Type B pancreatic cell (in vitro differentiated cells): ENCODE data around the gene HNRNPF. TPM values are rescaled to one million over a fixed set of nuclear protein-coding genes. Genes with fewer than 3 reads are reported as not detected.

ENCODE experiments used
- DNase-seq: peaks from one replicate; pipeline ENCODE4 v3.0.0; 2021; ENCODE audit warnings: mixed read lengths; ENCODE audit not compliant: unreplicated experiment; ENCODE audit errors: extremely low spot score
- H3K27ac Mint-ChIP-seq: 2 replicates; pipeline ENCODE4 v1.8.0; 2021; ENCODE audit warnings: mild to moderate bottlenecking, mixed read lengths
- H3K27me3 Mint-ChIP-seq: 2 replicates; pipeline ENCODE4 v1.8.0; 2021; ENCODE audit warnings: mixed read lengths
- H3K36me3 Mint-ChIP-seq: 2 replicates; pipeline ENCODE4 v1.8.0; 2021; ENCODE audit warnings: mixed read lengths
- H3K4me1 Mint-ChIP-seq: one replicate; pipeline ENCODE4 v1.8.0; 2021; ENCODE audit warnings: mixed read lengths; ENCODE audit not compliant: unreplicated experiment
- H3K4me3 Mint-ChIP-seq: 2 replicates; pipeline ENCODE4 v1.8.0; 2021; ENCODE audit warnings: mild to moderate bottlenecking, mixed read lengths
- H3K9me3 Mint-ChIP-seq: 2 replicates; pipeline ENCODE4 v1.8.0; 2021; ENCODE audit warnings: mixed read lengths
- CTCF ChIP-seq: fragments of 200-600 bp; sonication (generic); conservative IDR thresholded peaks from 2 replicates; pipeline ENCODE4 v1.5.0; 2021; ENCODE audit warnings: antibody characterized with exemption, mild to moderate bottlenecking
- total RNA-seq: library from RNA; stranded (reverse); gene quantifications from 2 replicates; pipeline ENCODE4 v1.2.1, GENCODE V29; 2021; ENCODE audit warnings: low replicate concordance

Gene HNRNPF
- total RNA-seq, 1 donor from 2014 or later = 220 TPM

GRCh38 chr10:43386981-43387677 is 21.9 kb downstream of the HNRNPF start:
- no peaks in the 10 kb centered on the region for H3K27me3 Mint-ChIP-seq
- peaks cover 18% of the 10 kb centered on the region for H3K4me1 Mint-ChIP-seq
- H3K4me3 Mint-ChIP-seq = no peak overlapping the region
- peaks cover 36% of the 10 kb centered on the region for H3K36me3 Mint-ChIP-seq
- TF ChIP-seq CTCF = no peak
- no peak for DNase-seq
- H3K27ac Mint-ChIP-seq = peak overlapping the region; percentile 30
- H3K9me3 Mint-ChIP-seq = no peaks in the 10 kb centered on the region

GRCh38 chr10:43386549-43386948 is 22.4 kb downstream of the HNRNPF start:
- no peak overlapping the region for H3K27ac Mint-ChIP-seq
- no peak overlapping the region for H3K4me3 Mint-ChIP-seq
- no peaks in the 10 kb centered on the region for H3K27me3 Mint-ChIP-seq
- DNase-seq = no peak
- H3K9me3 Mint-ChIP-seq = no peaks in the 10 kb centered on the region
- peaks cover 32% of the 10 kb centered on the region for H3K36me3 Mint-ChIP-seq
- peaks cover 15% of the 10 kb centered on the region for H3K4me1 Mint-ChIP-seq
- no peak for TF ChIP-seq CTCF

- Mint-ChIP-seq H3K4me3 (no peak overlapping the region), H3K36me3 (peaks cover 29% of the 10 kb centered on the region), H3K9me3 (no peaks in the 10 kb centered on the region), H3K27me3 (no peaks in the 10 kb centered on the region), H3K27ac (no peak overlapping the region), H3K4me1 (peaks cover 10% of the 10 kb centered on the region)
- no peak for TF ChIP-seq CTCF
- no peak for DNase-seq
Observed at GRCh38 chr10:43385412-43386004, 23.5 kb downstream of the HNRNPF start.

GRCh38 chr10:43384252-43385221 is 24.4 kb downstream of the HNRNPF start:
- Mint-ChIP-seq H3K27me3 (no peaks in the 10 kb centered on the region), H3K4me1 (peaks cover 5% of the 10 kb centered on the region), H3K4me3 (no peak overlapping the region), H3K27ac (no peak overlapping the region), H3K36me3 (peaks cover 23% of the 10 kb centered on the region), H3K9me3 (no peaks in the 10 kb centered on the region)
- no peak for TF ChIP-seq CTCF
- no peak for DNase-seq

GRCh38 chr10:43383204-43383971 is 25.6 kb downstream of the HNRNPF start:
- no peak for TF ChIP-seq CTCF
- no peak overlapping the region for H3K27ac Mint-ChIP-seq
- no peaks in the 10 kb centered on the region for H3K27me3 Mint-ChIP-seq
- peaks cover 3% of the 10 kb centered on the region for H3K4me1 Mint-ChIP-seq
- H3K36me3 Mint-ChIP-seq = peaks cover 18% of the 10 kb centered on the region
- no peak for DNase-seq
- H3K9me3 Mint-ChIP-seq = no peaks in the 10 kb centered on the region
- H3K4me3 Mint-ChIP-seq = no peak overlapping the region
